ENCODE data around the gene MYO1D. TPM values are rescaled to one million over a fixed set of nuclear protein-coding genes. Genes with fewer than 3 reads are reported as not detected.
A peak's percentile ranks its signal among the peaks of the same experiment; 100 is the strongest.

The MYO1D gene
- total RNA-seq, 2 donors from 2014 or later = 14.7 to 22.6 TPM

- Mint-ChIP-seq H3K9me3 (no peaks in the 10 kb centered on the region), H3K4me3 (peak overlapping the region in 1 of 2 donors; percentile 71), H3K27me3 (ENCODE audit: low read depth) (no peaks in the 10 kb centered on the region), H3K36me3 (ENCODE audit: insufficient read depth in 2 of 2) (no peaks in the 10 kb centered on the region), H3K27ac (no peak overlapping the region), H3K4me1 (ENCODE audit: low read depth) (peaks cover 38% of the 10 kb centered on the region)
- DNase-seq (no peak), ATAC-seq (replicated peaks in 1 of 2) (peak in 1 of 2 donors; percentile 27)
These were observed 317.8 kb downstream of the MYO1D start for GRCh38 chr17:32558997-32559650.

- H3K4me1 Mint-ChIP-seq (ENCODE audit: low read depth) = peaks cover 38% of the 10 kb centered on the region
- no peaks in the 10 kb centered on the region for H3K9me3 Mint-ChIP-seq
- no peaks in the 10 kb centered on the region for H3K27me3 Mint-ChIP-seq (ENCODE audit: low read depth)
- H3K36me3 Mint-ChIP-seq (ENCODE audit: insufficient read depth in 2 of 2) = no peaks in the 10 kb centered on the region
- DNase-seq (no peak), ATAC-seq (replicated peaks in 1 of 2) (peak in 1 of 2 donors; percentile 37)
- H3K27ac Mint-ChIP-seq = peak overlapping the region; percentile 50
- H3K4me3 Mint-ChIP-seq = peak overlapping the region; percentile 51 to 71
These were observed 318.5 kb downstream of the MYO1D start for GRCh38 chr17:32558326-32558955.

- Mint-ChIP-seq H3K36me3 (ENCODE audit: insufficient read depth in 2 of 2) (no peaks in the 10 kb centered on the region), H3K27ac (no peak overlapping the region), H3K27me3 (ENCODE audit: low read depth) (no peaks in the 10 kb centered on the region), H3K4me1 (ENCODE audit: low read depth) (peaks cover 64% of the 10 kb centered on the region), H3K9me3 (no peaks in the 10 kb centered on the region), H3K4me3 (no peak overlapping the region)
- ATAC-seq (replicated peaks in 1 of 2) (no peak), DNase-seq (no peak)
These were observed 321.2 kb downstream of the MYO1D start for GRCh38 chr17:32555611-32556310.

DNA sequence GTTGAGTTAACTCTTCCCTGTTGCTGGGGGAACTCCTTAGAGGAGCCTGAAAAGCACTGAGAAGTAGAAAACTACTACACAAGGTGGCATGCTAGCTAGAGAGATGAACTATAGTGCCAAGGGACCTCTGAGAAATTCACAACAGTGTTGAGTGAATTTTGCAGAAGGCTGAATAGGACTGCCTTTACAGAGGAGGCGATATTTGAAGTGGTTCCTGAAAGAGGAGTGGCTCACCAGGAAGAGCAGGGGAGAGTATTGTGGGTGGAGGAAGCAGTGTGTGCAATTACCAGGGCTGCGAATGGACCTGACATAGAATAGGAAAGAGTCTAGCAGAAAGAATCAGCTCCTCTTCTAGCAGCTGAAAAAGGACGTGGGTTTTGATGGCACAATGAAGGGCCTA, 323.8 kb downstream of the MYO1D start:
- Mint-ChIP-seq H3K27ac (no peak overlapping the region), H3K4me1 (ENCODE audit: low read depth) (peaks cover 54% of the 10 kb centered on the region), H3K36me3 (ENCODE audit: insufficient read depth in 2 of 2) (no peaks in the 10 kb centered on the region), H3K9me3 (no peaks in the 10 kb centered on the region), H3K27me3 (ENCODE audit: low read depth) (no peaks in the 10 kb centered on the region), H3K4me3 (no peak overlapping the region)
- ATAC-seq (replicated peaks in 1 of 2) = peak; percentile 20 to 51
- DNase-seq = no peak

DNA sequence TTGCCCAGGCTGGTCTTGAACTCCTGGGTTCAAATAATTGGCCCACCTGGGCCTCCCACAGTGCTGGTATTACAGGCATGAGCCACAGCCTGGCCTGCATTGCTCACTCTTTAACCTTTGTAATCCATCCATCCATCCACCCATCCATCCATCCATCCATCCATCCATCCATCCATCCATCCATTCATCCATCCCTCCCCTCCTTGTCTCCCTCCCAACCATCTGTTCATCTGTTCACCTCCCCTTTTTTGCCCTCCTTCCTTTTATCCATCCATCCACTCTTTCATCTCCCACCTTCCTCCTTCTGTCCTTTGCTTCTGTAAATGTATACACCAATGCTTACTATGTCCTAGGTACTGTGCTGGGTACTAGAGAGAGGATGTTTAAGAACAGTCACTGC, 324.6 kb downstream of the MYO1D start:
- no peaks in the 10 kb centered on the region for H3K36me3 Mint-ChIP-seq (ENCODE audit: insufficient read depth in 2 of 2)
- no peaks in the 10 kb centered on the region for H3K9me3 Mint-ChIP-seq
- no peak overlapping the region for H3K4me3 Mint-ChIP-seq
- peaks cover 50% of the 10 kb centered on the region for H3K4me1 Mint-ChIP-seq (ENCODE audit: low read depth)
- no peaks in the 10 kb centered on the region for H3K27me3 Mint-ChIP-seq (ENCODE audit: low read depth)
- DNase-seq (no peak), ATAC-seq (replicated peaks in 1 of 2) (no peak)
- H3K27ac Mint-ChIP-seq = no peak overlapping the region

DNA sequence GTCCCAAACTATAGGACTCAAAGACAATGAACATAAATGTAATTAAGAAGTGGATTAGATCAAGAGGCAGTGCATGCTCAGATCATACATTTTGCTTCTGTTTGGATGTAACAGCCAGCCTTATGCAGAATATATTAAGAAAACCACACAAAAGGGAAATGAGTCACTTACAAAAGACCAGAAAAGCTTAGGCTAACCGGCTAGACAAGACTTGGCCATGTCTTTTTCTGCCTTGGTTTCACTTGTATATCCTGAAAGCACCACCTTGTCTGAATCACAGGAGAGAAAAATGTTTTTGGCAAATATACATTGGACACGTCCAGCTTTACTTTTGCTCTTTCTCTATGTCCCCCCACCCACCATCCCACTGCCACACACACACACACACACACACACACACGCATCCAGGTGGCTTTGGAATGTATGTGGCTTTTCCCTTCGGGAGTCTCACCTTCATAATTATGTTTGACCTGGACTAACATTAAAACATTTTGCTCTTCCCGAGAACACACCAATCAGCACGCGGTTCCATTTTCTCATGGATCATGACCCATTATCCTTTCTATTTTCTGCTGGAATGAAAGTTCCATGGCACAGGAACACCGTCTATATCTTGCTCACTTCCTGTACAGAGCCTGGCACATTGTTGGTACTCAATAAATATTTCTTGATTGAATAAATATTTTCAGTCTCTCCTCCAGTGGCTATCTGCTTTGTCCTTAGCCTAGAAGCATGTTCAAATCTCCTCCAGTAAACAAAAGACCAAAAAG, 325.6 kb downstream of the MYO1D start:
- Mint-ChIP-seq H3K4me1 (ENCODE audit: low read depth) (peaks cover 44% of the 10 kb centered on the region), H3K36me3 (ENCODE audit: insufficient read depth in 2 of 2) (no peaks in the 10 kb centered on the region), H3K27ac (peak overlapping the region; percentile 69), H3K4me3 (peak overlapping the region; percentile 8 to 58), H3K9me3 (no peaks in the 10 kb centered on the region), H3K27me3 (ENCODE audit: low read depth) (no peaks in the 10 kb centered on the region)
- peak; percentile 97 to 98 for ATAC-seq (replicated peaks in 1 of 2)
- DNase-seq = peak; percentile 22 to 24

DNA sequence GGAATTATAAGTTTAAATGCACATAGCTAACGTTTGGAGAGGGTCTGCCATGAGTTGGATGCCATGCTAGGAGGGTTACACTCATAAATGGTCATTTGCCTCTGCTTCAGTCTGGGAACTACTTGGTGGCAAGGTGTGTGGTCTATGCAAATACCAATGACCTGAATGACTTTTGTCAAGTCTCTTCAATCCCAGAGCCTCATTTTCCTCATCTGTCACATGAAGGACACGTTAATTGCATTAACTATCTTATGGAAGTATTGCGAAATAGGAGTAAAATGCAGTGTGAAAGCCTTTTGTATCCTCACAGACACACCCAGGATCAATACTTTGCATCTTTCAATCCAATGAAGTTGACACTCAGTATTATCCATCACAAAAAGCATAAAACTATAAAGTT, 327.4 kb downstream of the MYO1D start:
- no peaks in the 10 kb centered on the region for H3K9me3 Mint-ChIP-seq
- no peak for ATAC-seq (replicated peaks in 1 of 2)
- no peak overlapping the region for H3K27ac Mint-ChIP-seq
- no peak for DNase-seq
- H3K36me3 Mint-ChIP-seq (ENCODE audit: insufficient read depth in 2 of 2) = no peaks in the 10 kb centered on the region
- H3K4me3 Mint-ChIP-seq = no peak overlapping the region
- peaks cover 5% of the 10 kb centered on the region for H3K27me3 Mint-ChIP-seq (ENCODE audit: low read depth)
- peaks cover 40% of the 10 kb centered on the region for H3K4me1 Mint-ChIP-seq (ENCODE audit: low read depth)

DNA sequence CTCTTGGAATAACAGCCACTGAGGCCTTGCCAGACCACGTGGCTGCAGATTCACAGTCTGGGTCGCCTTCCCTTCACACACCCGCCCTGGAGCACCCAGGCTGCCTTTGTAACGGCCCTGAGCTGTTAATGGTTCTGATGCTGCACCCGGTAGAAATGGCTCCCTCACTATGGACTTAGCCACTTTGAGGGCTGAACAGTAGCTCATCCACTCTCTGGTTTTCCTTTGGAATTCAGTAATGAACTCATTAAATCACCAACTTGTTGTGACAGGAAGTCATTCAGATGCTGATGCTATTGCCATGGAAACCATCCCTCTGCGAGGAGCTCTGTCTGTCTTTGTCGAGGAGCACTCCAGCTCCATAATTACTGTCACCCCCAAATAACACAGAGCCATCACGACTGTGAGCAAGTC, 330.9 kb downstream of the MYO1D start:
- H3K4me3 Mint-ChIP-seq = no peak overlapping the region
- no peak for ATAC-seq (replicated peaks in 1 of 2)
- H3K36me3 Mint-ChIP-seq (ENCODE audit: insufficient read depth in 2 of 2) = no peaks in the 10 kb centered on the region
- peaks cover 9% of the 10 kb centered on the region for H3K4me1 Mint-ChIP-seq (ENCODE audit: low read depth)
- peaks cover 5% of the 10 kb centered on the region for H3K27me3 Mint-ChIP-seq (ENCODE audit: low read depth)
- no peak for DNase-seq
- no peak overlapping the region for H3K27ac Mint-ChIP-seq
- H3K9me3 Mint-ChIP-seq = no peaks in the 10 kb centered on the region

DNA sequence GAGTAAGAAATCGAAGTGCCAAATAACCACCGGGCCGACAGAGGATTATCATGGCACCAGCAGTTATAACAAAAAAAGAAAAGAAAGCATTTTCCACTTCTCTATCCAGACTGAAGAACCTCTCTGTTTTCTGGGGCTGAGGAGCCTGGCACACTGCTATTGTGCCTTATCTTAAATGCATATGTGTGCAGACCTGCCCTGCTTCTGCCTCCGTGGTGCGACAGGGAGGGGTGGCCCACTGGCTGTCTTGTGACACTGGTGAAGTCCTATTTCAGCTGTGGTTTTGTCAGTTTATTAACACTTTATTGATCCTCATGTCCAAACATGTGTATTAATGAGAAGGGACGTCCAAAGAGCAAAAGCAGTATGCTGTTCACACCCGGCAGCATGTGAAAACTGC, 334.7 kb downstream of the MYO1D start:
- H3K27ac Mint-ChIP-seq = no peak overlapping the region
- no peak for ATAC-seq (replicated peaks in 1 of 2)
- peaks cover 0 to 1% of the 10 kb centered on the region in 2 donors for H3K9me3 Mint-ChIP-seq

DNA sequence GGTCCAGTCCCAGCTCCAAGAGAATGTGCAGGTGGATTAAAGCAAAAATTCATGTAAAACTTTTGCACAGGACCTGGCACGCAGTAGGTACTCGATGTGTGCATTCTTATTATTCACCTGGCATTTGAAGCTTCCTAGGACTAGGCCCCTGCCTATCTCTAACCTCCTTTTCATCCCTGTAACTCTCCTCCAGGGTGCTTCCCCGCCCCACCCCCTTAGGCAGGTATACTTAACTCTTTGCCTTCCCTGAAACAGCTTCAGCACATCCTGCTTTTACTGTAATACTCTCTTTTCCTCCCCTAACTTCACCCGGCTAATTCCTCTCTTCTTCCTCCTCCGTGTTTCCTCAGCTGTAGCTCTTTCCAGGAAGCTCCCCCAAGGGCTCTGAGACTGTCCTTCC, 335.3 kb downstream of the MYO1D start:
- ATAC-seq (replicated peaks in 1 of 2) = no peak
- no peak overlapping the region for H3K27ac Mint-ChIP-seq
- H3K9me3 Mint-ChIP-seq = peaks cover 0 to 1% of the 10 kb centered on the region in 2 donors
- H3K36me3 Mint-ChIP-seq (ENCODE audit: insufficient read depth in 2 of 2) = no peaks in the 10 kb centered on the region
- H3K27me3 Mint-ChIP-seq (ENCODE audit: low read depth) = peaks cover 5% of the 10 kb centered on the region
- DNase-seq = no peak
- H3K4me3 Mint-ChIP-seq = no peak overlapping the region
- no peaks in the 10 kb centered on the region for H3K4me1 Mint-ChIP-seq (ENCODE audit: low read depth)

More for the DNA sequence above, 334.7 kb downstream of the MYO1D start:
- Mint-ChIP-seq H3K4me1 (ENCODE audit: low read depth) (no peaks in the 10 kb centered on the region), H3K27me3 (ENCODE audit: low read depth) (peaks cover 5% of the 10 kb centered on the region), H3K36me3 (ENCODE audit: insufficient read depth in 2 of 2) (no peaks in the 10 kb centered on the region), H3K4me3 (no peak overlapping the region)
- no peak for DNase-seq

DNA sequence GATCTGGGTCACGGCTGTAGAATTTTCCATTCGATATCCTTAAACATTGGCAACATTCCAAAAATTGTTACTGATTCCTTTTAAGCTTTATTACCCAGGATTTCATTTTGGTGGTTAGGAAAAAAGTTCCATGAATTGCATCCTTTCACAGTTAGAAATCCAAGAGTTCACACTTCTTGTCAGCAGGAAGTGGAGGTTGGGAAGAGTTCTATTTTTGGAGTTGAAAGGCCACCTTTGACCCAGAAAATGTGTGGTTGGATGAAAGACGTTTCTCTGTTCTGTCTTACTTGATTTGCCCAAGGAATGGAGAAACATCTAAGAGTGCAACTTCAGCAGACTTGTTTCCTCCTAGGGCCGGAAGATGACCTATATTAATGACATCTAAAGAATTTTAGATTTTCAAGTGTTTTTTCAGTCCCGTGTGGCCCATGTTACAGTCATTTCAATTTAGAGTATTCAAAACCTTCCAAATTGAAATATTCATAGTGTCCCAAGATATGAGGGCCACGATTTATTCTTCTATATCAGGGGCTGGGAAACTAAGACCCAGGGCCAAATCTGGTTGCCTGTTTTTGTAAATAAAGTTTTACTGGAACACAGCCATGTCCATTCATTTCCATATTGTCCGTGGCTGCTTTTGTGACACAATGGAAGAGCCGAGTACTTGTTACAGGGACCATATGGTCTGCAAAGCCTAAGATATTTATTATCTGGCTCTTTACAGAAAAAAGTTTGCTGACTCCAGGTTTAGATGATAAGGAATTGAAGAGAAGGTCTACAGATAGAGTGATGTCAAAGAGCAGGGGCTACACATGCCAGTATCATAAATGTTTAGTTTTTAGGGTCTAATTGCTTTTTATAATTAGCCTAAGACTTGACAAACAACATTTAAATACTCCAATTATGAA, 339.9 kb downstream of the MYO1D start:
- DNase-seq (no peak), ATAC-seq (replicated peaks in 1 of 2) (no peak)
- peak overlapping the region; percentile 22 for H3K27ac Mint-ChIP-seq
- no peaks in the 10 kb centered on the region for H3K27me3 Mint-ChIP-seq (ENCODE audit: low read depth)
- peaks cover 10% of the 10 kb centered on the region for H3K4me1 Mint-ChIP-seq (ENCODE audit: low read depth)
- no peak overlapping the region for H3K4me3 Mint-ChIP-seq
- peaks cover 0 to 1% of the 10 kb centered on the region in 2 donors for H3K36me3 Mint-ChIP-seq (ENCODE audit: insufficient read depth in 2 of 2)
- peaks cover 0 to 1% of the 10 kb centered on the region in 2 donors for H3K9me3 Mint-ChIP-seq

- peaks cover 0 to 1% of the 10 kb centered on the region in 2 donors for H3K36me3 Mint-ChIP-seq (ENCODE audit: insufficient read depth in 2 of 2)
- no peaks in the 10 kb centered on the region for H3K27me3 Mint-ChIP-seq (ENCODE audit: low read depth)
- H3K4me1 Mint-ChIP-seq (ENCODE audit: low read depth) = peaks cover 19% of the 10 kb centered on the region
- H3K27ac Mint-ChIP-seq = no peak overlapping the region
- H3K9me3 Mint-ChIP-seq = no peaks in the 10 kb centered on the region
- DNase-seq = no peak
- no peak for ATAC-seq (replicated peaks in 1 of 2)
- no peak overlapping the region for H3K4me3 Mint-ChIP-seq
These were observed 343.6 kb downstream of the MYO1D start for GRCh38 chr17:32533296-32533695.

All from activated T-cell treated with anti-CD3 and anti-CD28 coated beads, Interleukin-2, amount 50 U/mL, for 72 hours (primary cell).